Measurements from ENCODE around the gene LATS2.
"Not testable (repeated sequence)": the region's sequence is repeated elsewhere in the genome, so short reads cannot be mapped to it uniquely, and the experiment has no call there.

LATS2 gene

DNA sequence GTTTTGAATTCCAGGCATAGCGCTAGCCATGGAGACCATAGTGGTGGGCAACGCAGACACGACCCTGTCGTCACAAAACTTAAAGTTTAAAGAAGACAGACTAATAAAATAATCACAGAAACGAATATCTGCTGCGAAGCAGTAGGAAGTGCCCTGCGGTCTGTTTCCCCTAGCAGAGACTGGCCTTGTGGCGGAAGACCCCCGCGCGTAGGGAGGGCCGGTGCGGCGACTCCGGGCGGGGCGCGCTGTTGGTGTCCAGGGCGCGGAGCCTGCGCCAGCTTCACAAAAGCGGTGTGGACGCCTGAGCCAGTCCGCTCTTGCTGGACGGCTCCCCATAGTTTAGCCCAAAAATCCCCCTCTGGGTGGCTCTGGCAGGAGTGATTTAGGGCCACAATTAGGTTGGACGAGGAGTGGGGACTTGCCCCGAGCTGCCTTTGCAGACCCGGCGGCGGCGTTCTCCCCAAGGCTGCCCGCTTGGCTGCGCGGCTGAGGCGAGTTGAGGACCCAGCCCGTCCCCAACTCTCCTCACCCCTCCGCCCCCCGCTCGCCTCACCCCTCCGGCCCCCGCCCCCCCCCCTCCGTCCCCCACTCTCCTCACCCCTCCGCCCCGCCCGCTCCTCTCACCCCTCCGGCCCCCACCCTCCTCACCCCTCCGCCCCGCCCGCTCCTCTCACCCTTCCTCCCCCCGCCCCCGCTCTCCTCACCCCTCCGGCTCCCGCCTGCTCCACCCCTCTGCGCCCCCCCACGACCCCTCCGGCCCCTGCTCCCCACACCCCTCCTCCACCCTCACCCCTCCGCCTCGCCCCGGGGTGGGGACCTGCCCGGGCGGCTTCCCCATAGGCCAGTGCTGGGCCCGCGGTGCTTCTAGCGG, 14.2 kb upstream of the LATS2 start:
- peak; percentile 31 for DNase-seq (ENCODE audit: low spot score)

DNA sequence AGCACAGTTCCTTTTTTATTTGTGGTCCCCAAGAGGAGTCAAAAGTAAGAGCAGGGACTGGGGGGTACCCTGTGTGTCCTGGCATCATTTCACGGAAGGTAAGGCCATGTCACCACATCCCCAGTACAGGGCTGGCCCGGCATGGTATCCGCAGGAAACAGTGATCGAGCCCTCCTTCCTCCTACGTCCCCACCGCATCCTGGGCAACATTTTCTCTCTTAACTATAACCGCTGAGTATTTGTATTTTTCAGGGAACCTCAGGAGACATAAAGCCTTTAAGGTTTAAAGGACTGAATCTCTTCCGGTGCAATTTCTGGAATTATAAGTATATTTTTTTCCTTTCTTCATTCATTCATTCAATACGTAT, 13.6 kb upstream of the LATS2 start:
- no peak for DNase-seq (ENCODE audit: low spot score)

DNA sequence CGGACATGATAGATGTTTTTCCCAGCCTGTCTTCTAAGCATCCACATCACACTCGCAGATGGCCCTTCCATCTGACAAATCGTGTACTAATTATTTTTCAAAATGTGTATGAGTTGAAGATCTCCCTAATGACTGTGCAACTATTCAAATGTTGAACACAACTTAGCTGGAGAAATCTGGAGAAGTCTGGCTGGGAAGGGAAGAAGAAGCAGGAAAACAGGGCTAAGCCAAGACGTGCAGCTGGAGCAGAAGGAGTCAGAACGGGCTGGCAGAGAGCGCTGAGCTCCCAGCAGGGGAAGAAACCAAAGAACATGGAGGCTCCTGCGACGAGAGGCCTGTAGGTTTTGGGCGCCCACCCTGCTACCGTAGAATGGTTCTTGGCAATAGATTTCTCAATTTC, 13.2 kb upstream of the LATS2 start:
- DNase-seq (ENCODE audit: low spot score) = peak; percentile 45

- no peak for DNase-seq (ENCODE audit: low spot score)
Observed at GRCh38 chr13:21071924-21072323, 10.5 kb upstream of the LATS2 start.

- no peak for DNase-seq (ENCODE audit: low spot score)
Observed at GRCh38 chr13:21071015-21071414, 9.6 kb upstream of the LATS2 start.

GRCh38 chr13:21069561-21070004, 8.2 kb upstream of the LATS2 start:
- peak; percentile 79 for DNase-seq (ENCODE audit: low spot score)

GRCh38 chr13:21067848-21068247, 6.5 kb upstream of the LATS2 start:
- DNase-seq (ENCODE audit: low spot score) = no peak

DNA sequence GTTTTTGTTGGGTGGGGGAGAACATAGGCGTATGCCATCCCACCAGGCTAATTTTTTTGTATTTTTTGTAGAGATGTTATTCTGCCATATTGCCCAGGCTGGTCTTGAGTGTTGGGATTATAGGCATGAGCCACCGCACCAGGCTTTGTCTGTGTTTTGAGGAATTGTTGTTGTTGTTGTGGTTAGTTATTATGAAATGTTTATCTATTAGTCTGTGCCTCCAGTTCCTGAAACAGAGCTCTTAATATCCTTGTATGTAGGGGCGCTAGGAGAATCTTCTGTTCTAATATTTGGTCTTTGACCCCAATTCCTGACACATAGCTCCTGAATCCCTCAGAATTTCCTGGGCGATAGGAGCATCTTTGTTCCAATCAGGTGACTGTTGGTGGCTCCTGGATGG, 5.6 kb upstream of the LATS2 start:
- DNase-seq (ENCODE audit: low spot score) = no peak

DNA sequence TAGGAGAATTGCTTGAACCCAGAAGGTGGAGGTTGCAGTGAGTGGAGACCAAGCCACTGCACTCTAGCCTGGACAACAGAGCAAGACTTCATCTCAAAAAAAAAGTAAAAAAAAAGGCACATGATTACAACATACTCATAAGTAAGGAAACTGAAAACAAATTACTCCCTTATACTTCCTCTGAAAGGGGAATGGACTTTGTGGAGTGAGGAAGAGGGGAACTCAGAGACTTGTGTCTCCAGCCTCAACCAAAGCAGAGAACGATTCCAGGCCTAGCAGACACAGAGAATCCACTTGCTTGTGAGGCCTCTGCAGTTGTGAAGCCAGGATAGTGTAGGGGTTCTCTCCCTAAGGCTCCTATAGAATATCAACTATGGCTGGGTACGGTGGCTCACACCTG, 4.3 kb upstream of the LATS2 start:
- DNase-seq (ENCODE audit: low spot score) = no peak

- no peak for DNase-seq (ENCODE audit: low spot score)
Observed at GRCh38 chr13:21063031-21063430, 1.6 kb upstream of the LATS2 start.

DNA sequence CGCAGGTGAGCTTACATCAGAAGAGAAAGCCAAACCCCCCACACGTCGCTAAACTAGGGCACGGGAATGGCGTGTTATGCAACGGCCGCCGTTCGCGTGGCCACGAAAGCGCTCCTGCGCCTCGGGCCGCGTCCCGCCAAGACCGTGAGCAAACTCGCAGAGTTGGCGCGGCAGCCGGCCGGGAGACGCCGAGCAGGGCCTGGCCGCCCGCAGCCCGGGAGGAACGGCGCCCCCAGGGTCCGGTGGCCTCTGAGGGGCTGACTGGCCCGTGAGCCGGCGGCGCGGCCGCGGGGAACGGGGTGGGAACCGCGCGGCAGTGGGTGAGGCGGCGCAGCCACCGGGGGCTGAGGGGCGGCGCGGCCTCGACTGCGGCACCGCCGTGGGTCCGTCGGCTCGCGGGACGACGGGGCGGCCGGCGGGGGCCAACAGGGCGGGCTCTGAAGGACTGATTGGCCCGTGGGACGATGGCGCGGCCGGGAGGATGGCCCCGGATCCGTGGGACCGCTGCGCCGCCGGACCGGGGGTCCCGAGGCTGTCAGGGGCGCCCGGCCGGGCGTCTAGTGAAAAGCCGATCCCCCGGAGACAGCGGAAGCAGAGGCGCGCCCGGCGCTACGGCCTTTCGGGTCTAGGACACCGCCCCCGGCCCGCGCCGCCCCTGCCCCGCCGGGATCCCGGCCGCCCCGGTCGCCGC, 903 bp downstream of the LATS2 start:
- peak; percentile 68 for DNase-seq (ENCODE audit: low spot score)

- DNase-seq (ENCODE audit: low spot score) = no peak
Observed at GRCh38 chr13:21059641-21060337, 1.6 kb downstream of the LATS2 start.

DNA sequence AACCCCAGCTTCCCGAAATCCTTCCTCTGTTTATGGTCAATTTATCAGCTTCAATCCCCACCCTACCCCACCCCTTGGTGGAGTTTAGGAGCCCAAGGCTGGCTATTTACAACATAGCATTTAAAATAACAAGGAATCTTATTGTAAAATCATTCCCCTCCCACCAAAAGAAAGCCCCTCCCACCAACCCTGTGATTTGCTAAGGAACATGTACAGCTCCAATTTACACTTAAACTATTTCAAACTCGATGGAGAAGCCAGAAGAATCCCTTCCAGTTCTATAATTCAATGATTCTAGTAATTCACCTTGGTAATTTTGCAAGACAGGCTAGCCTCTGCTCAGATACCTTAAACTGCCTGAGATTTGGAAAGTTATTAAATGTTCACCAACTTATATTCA, 3.0 kb downstream of the LATS2 start:
- peak; percentile 40 for DNase-seq (ENCODE audit: low spot score)

DNA sequence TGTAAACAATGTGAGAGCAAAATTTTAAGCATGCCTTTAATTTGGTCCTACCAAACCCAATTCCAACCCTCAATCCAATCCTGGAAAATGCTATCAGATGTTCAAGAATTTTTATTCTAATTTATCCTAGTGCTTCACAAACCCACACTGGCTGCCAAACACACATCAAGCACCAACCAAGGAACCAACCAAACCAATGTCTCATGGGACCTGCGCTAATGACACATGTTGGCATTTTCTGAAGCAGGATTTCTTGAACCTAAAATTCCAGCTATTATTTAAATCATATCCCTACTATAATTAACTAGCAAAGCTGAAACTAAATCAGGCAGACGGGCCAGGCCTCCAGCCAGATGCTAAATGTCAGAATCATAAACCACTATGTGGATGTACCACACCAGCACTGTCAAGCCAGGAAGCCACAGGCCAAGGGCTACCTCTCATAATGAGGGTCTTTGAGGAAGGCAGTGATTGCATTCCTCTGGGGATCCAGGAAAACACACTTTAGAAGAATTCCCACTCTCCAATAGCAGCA, 5.8 kb downstream of the LATS2 start:
- DNase-seq (ENCODE audit: low spot score) = no peak

DNA sequence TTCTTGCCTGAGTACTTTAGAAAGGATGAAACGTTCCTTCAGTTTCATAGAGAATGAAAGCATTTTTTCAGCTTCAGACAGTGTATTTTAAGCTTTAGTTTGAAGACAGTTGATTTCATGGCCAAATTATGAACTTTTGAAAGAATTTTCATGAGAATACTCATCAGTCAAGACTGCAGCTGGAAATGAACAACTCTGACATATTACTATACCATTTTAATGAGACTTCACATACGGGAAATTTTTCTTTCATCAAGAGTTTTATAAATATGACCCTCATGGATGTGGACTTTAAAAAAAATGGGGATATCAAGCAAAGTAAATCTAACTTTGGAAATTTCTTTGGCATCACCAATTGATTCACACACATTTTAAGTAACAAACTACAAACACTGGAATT, 6.4 kb downstream of the LATS2 start:
- DNase-seq (ENCODE audit: low spot score) = no peak

DNA sequence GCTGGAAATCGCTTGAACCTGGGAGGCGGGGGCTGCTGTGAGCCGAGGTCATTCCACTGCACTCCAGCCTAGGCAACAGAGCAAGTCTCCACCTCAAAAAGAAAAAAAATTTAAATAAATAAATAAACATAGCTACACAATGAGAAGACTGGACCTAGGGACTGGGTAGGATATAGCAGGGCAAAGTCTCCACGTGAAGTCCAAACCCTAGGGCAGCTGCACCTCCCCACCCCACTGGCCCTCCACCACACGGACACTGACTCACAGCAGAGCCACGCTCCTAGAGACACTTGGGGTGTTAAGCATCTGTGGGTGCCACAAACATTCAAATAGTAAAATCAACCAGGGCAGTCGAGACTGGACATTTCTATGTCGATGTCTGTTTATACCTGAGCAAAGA, 7.1 kb downstream of the LATS2 start:
- peak; percentile 47 for DNase-seq (ENCODE audit: low spot score)

- DNase-seq (ENCODE audit: low spot score) = no peak
Observed at GRCh38 chr13:21053231-21053630, 8.2 kb downstream of the LATS2 start.

DNA sequence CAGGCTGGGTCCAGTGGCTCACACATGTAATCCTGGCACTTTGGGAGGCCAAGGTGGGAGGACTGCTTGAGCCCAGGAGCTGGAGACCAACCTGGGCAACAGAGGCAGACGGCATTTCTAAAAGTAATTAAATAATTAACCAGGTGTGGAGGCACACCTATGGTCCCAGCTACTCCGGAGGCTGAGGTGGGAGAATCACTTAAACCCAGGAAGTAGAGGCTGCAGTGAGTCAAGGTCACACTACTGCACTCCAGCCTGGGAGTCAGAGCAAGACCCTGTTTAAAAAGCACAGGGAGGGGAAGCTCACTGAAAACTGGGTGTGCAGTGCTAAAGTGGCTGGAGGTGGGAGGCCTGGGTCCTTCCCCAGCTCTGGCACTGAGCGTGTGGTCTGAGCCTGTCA, 9.7 kb downstream of the LATS2 start:
- no peak for DNase-seq (ENCODE audit: low spot score)

DNA sequence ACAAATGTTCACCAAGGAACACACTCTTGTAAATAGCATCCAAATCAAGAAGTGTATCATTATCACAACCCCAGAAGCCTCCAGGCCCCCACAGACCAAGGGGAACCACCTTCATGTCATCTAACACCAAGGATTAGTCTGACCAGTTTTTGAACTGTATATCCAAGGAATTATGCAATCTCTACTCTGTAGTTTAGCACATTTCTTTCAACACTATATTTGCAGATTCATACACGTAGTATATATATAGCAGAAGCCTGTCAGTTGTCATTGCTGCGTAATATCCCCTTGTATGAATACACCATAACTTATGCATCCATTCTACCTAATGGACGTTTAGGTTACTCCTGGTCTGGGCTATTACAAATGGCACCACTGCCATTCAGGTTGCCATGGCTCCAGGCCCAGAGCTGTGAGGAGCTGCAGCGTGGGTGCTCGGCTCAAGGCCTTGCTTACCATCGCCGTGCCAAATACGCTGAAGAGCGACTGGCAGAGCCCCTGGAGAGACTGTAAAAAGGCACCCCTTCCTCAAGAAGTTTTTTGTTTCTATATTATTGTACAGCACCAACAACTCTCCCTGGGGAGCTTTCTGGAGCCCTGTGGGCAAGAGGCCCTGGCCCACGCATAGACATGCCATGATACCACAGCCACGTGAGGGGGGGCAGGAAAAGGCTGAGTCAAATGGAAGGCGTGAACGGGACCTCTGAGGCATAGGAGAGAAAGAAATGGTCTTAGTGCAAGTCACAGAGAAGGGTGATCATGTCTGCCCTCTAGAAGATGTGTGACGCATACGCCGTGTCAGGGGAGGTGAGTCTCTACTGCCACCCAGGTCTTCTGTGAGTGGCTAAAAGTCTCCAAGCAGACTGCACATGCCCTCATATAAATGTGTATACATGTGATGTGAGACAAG, 10.8 kb downstream of the LATS2 start:
- no peak for DNase-seq (ENCODE audit: low spot score)

- not testable (repeated sequence) for DNase-seq (ENCODE audit: low spot score)
Observed at GRCh38 chr13:21049731-21050130, 11.7 kb downstream of the LATS2 start.

DNA sequence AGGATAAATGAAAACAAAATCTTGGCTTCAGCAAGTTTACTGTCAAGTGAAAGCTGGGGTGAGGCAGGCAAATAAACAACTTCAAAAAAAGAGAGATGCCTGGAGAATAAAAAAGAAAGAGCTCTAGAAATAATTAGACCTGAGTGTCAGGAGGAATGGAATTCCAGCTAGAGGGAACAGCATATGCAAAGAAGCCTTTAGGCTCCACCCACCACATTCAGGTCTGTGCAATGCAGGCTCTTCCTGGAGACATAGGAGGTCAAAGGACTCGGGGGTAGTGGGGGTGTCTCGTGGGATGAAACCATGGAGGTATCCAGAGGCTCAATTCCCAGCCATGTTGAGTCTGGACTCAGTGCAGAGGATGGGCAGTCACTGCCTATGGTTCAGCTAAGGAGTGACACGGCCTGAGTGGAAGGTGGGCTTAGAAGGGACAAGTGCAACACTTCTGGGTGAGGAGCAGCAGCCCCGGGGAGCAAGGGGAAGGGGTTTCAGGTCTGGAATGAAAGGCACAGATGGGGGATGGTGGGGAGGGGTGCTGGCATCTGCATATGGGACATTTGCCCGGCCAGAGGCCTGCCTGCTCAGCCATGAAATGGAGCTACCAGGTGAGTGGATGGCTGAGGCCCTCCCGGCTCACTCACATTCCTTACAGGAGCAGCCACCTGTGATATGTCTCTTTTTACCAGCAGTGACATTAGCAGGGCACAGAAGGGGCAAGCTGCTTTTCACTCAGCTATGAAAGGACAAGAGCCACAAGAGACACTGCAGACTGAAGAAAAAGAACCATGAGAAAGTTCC, 12.3 kb downstream of the LATS2 start:
- no peak for DNase-seq (ENCODE audit: low spot score)

Measured in GM03348 (cell line).